ENCODE measurements around the gene CLC. TPM values are rescaled to one million over a fixed set of nuclear protein-coding genes. Genes with fewer than 3 reads are reported as not detected.

CLC gene
- total and polyA plus RNA-seq, 2 of the 8 experiments (the other 6 are each of a cell fraction or from before 2014, with no cell fraction given): 6.4 to 12.4 TPM

GRCh38 chr19:39735688-39736087 is 2.1 kb downstream of the CLC start (continued):
- no peak for TF ChIP-seq ATF2 (IDR thresholded peaks at IDR 0.05; ENCODE audit: low read length)
- TF ChIP-seq SP4 (IDR thresholded peaks at IDR 0.05; ENCODE audit: low read length): no peak
- no peak for TF ChIP-seq CTBP2 (IDR thresholded peaks at IDR 0.05; ENCODE audit: borderline replicate concordance, insufficient read depth, insufficient read length, low read length)
- TF ChIP-seq CBX5 (IDR thresholded peaks at IDR 0.05; ENCODE audit: low read depth, low read length): no peak
- TF ChIP-seq MAFK (IDR thresholded peaks at IDR 0.05; ENCODE audit: low read depth, low read length): no peak
- no peak for TF ChIP-seq CBX8 (IDR thresholded peaks at IDR 0.05; ENCODE audit: borderline replicate concordance, low read depth, low read length)
